SJCRH30 (cell line): Measurements from ENCODE around the gene PIM1. TPM values are rescaled to one million over a fixed set of nuclear protein-coding genes. Genes with fewer than 3 reads are reported as not detected.
"Not testable (repeated sequence)": the region's sequence is repeated elsewhere in the genome, so short reads cannot be mapped to it uniquely, and the experiment has no call there.

Source experiments
- DNase-seq, 2 experiments: peaks; one replicate each; pipeline ENCODE4 v3.0.0-alpha.2; 2015 to 2020
- H3K27ac ChIP-seq: fragments of 250-450 bp; sonication (Bioruptor Pico); 2 replicates; pipeline ENCODE4 v1.5.1; 2020; ENCODE audit warnings: mild to moderate bottlenecking, moderate library complexity
- H3K27me3 ChIP-seq: fragments of 250-450 bp; sonication (Bioruptor Pico); 2 replicates; pipeline ENCODE4 v1.5.1; 2020; ENCODE audit warnings: mild to moderate bottlenecking, moderate library complexity
- H3K36me3 ChIP-seq: fragments of 250-450 bp; sonication (Bioruptor Pico); 2 replicates; pipeline ENCODE4 v1.5.1; 2020; ENCODE audit warnings: mild to moderate bottlenecking, moderate library complexity
- H3K4me1 ChIP-seq: fragments of 250-450 bp; sonication (Bioruptor Pico); 2 replicates; pipeline ENCODE4 v1.5.1; 2020; ENCODE audit warnings: mild to moderate bottlenecking, moderate library complexity
- H3K4me3 ChIP-seq: fragments of 250-450 bp; sonication (Bioruptor Pico); 2 replicates; pipeline ENCODE4 v1.5.1; 2020; ENCODE audit warnings: mild to moderate bottlenecking, moderate library complexity
- H3K9me3 ChIP-seq: fragments of 250-450 bp; sonication (Bioruptor Pico); replicated peaks from 2 replicates; pipeline ENCODE4 v1.5.1; 2020; ENCODE audit warnings: mild to moderate bottlenecking, moderate library complexity
- total RNA-seq: library from RNA; depleted of rRNA; stranded (reverse); fragments of >200 nt; shearing (Covaris generic); gene quantifications from 2 replicates; pipeline ENCODE4 v1.2.3, GENCODE V29; 2014

PIM1 gene
- total RNA-seq, 1 experiment from 2014 or later, result 16.4 TPM

DNA sequence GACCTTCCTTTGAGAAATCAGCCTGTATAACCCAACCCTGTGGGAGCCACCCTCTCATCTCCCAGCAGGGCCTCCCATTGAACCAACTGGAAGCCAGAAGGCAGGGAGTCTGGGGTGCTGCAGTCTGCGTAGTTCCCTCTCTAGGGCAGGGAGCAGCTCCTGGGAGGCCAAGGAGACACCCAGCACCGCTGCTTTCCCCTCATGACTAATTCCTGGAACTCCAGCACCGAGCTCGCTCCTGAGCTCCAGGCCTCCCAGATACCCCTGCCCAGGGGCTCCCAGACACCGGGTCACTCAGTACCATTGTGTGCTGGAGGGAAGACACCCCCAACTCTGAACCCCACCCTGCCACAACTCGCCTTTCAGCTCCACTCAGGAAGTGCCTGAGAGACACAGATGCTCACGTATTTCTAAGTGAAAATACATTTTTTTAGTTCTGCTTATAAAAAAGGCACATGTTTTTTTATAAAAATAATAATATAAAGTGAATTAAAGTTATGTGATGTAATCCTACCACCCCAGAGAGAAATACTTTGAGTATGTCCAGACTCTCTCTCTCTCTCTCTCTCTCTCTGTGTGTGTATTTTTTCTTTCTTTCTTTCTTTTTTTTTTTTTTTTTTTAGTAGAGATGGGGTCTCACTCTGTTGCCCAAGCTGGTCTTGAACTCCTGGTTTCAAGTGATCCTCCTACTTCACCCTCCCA lies 17.5 kb downstream of the PIM1 start:
- Histone ChIP-seq H3K4me1 (no peaks in the 10 kb centered on the region), H3K27me3 (no peaks in the 10 kb centered on the region), H3K4me3 (no peak overlapping the region), H3K36me3 (no peaks in the 10 kb centered on the region), H3K27ac (no peak overlapping the region), H3K9me3 (no peaks in the 10 kb centered on the region)
- peak in 1 of 2 experiments; percentile 25 for DNase-seq

DNA sequence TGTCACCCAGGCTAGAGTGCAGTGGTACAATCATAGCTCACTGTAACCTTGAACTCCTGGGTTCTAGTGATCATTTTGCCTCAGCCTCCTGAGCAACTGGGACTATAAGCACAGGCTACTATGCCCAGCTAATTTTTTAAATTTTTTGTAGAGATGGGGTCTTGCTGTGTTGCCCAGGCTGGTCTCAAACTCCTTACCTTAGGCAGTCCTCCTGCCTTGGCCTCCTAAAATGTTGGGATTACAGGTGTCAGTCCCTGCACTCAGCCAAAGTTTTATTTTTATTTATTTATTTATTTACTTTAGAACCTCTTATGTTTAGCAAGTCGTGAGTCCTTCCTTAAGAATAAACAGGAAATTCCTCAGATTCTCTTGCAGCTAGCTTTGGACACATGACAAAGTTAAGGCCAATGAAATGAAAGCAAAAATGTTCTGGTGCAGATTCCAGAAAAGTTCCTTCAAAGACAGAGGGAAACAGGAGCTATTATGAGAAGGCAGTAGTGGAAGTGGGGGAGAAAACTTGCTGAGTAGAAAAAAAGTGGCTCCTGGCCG lies 19.1 kb downstream of the PIM1 start:
- no peak overlapping the region for H3K27ac ChIP-seq
- H3K4me1 ChIP-seq, result no peaks in the 10 kb centered on the region
- H3K27me3 ChIP-seq, result no peaks in the 10 kb centered on the region
- no peak for DNase-seq
- H3K9me3 ChIP-seq, result no peaks in the 10 kb centered on the region
- H3K36me3 ChIP-seq, result no peaks in the 10 kb centered on the region
- H3K4me3 ChIP-seq, result no peak overlapping the region

DNA sequence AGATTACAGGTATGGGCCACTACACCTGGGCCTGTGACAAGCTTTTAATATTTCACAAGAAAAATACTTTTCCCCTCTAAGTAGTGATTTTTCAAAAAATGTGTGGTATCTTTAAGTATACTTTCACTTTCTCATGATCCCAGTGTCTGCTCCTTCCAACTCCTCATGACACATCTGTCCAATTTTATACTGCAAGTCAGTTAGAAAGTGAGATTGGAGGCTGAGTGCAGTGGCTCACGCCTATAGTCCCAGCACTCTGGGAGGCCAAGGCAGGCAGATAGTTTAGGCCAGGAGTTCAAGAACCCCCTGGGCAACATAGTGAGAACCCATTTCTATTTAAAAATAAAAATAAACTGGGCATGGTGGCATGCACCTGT lies 20.2 kb downstream of the PIM1 start:
- H3K4me1 ChIP-seq, result peaks cover 5% of the 10 kb centered on the region; the same call in 1 of the 2 replicates
- H3K27ac ChIP-seq, result no peak overlapping the region
- H3K36me3 ChIP-seq, result no peaks in the 10 kb centered on the region
- H3K4me3 ChIP-seq, result no peak overlapping the region
- no peaks in the 10 kb centered on the region for H3K27me3 ChIP-seq
- H3K9me3 ChIP-seq, result no peaks in the 10 kb centered on the region
- DNase-seq, result no peak

DNA sequence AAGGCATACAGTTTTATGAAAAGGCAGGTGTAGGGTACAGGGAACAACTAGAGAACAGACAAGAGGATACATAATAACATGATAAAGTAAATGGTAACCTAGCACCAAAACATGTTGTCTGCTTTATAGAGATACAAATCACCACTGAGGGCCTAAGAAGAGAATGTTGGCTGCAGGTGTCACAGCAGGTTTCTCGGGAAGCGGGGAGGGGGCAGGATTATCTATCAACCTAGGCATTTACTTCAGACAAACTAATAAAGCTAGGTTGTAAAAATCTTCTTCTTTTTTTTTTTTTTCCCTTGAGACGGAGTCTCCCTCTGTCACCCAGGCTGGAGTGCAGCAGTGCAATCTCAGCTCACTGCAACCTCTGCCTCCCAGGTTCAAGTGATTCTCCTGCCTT lies 22.7 kb downstream of the PIM1 start:
- DNase-seq, result no peak
- Histone ChIP-seq H3K27me3 (no peaks in the 10 kb centered on the region), H3K4me3 (no peak overlapping the region), H3K36me3 (no peaks in the 10 kb centered on the region), H3K9me3 (no peaks in the 10 kb centered on the region), H3K4me1 (peaks cover 5% of the 10 kb centered on the region; the same call in 1 of the 2 replicates), H3K27ac (no peak overlapping the region)

DNA sequence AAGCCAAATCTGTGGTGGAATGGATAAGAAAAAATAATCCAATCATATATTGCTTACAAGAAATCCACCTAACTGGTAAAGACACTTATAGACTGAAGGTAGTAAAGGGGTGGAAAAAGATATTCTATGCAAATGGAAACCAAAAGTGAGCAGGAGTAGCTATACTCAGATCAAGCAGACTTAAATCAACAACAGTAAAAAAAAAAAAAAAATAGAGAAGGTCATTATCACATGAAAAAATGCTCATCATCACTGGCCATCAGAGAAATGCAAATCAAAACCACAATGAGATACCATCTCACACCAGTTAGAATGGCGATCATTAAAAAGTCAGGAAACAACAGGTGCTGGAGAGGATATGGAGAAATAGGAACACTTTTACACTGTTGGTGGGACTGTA lies 24.9 kb downstream of the PIM1 start:
- DNase-seq, H3K27ac ChIP-seq, H3K4me3 ChIP-seq, H3K4me1 ChIP-seq, H3K36me3 ChIP-seq, H3K9me3 ChIP-seq, H3K27me3 ChIP-seq: not testable (repeated sequence)

DNA sequence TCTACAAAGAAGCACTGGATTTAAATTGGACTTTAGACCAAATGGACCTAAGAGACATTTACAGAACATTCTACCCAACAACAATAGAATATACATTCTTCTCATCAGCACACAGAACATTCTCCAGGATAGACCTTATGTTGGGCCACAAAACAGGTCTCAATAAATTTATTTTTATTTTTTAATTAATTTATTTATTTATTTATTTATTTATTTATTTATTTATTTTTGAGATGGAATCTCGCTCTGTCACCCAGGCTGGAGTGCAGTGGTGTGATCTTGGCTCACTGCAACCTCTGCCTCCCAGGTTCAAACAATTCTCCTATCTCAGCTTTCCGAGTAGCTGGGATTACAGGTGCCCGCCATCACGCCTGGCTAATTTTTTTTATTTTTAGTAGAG lies 26.5 kb downstream of the PIM1 start:
- H3K27me3 ChIP-seq, H3K27ac ChIP-seq, H3K9me3 ChIP-seq, H3K36me3 ChIP-seq, H3K4me3 ChIP-seq, DNase-seq, H3K4me1 ChIP-seq: not testable (repeated sequence)

DNA sequence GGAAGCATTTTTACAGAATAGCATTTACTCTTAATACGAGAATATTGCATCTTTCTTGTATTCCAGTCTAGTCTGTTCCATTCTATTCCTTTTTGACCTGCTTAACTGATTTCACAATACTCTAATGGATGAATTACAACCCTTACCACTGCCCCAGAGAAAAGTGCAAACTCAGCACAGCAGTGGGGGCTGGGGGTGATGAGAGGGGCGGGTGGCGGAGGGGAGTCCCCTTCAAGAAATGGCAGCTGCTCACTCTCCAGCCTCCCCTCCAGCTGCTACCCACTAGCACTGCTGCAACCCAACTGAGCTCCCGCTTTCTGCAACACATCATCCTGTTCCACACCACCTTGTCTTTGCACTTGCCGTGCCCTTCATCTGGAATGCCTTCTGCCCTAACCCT lies 30.1 kb downstream of the PIM1 start:
- peaks cover 4% of the 10 kb centered on the region; the same call in 1 of the 2 replicates for H3K4me1 ChIP-seq
- H3K4me3 ChIP-seq, result no peak overlapping the region
- DNase-seq, result no peak
- no peak overlapping the region for H3K27ac ChIP-seq
- peaks cover 3% of the 10 kb centered on the region; the same call in 1 of the 2 replicates for H3K27me3 ChIP-seq
- no peaks in the 10 kb centered on the region for H3K9me3 ChIP-seq
- H3K36me3 ChIP-seq, result no peaks in the 10 kb centered on the region

DNA sequence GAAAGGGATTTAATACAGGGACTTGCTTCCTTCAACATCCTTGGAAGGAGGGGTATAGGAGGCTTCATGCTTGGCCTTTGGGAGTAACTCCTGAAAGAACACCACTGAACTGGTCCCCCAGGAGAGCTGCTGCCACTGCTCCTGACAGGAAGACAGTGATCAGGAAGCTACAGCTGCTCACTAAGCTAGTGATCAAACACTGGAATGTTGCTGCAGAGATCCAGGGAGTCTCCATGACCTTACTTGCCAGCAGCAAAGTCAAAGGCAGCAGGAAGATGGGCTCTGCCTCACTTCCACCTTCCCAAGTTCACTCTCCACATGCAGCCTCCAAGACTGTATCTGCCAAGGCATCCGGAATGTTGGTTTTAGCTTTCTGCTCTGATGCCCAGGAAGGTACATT lies 31.8 kb downstream of the PIM1 start:
- H3K27ac ChIP-seq, result no peak overlapping the region
- no peaks in the 10 kb centered on the region for H3K9me3 ChIP-seq
- no peak overlapping the region for H3K4me3 ChIP-seq
- peak; percentile 11 to 34 for DNase-seq
- peaks cover 4% of the 10 kb centered on the region; the same call in 1 of the 2 replicates for H3K4me1 ChIP-seq
- H3K27me3 ChIP-seq, result peaks cover 3% of the 10 kb centered on the region; the same call in 1 of the 2 replicates
- H3K36me3 ChIP-seq, result no peaks in the 10 kb centered on the region

DNA sequence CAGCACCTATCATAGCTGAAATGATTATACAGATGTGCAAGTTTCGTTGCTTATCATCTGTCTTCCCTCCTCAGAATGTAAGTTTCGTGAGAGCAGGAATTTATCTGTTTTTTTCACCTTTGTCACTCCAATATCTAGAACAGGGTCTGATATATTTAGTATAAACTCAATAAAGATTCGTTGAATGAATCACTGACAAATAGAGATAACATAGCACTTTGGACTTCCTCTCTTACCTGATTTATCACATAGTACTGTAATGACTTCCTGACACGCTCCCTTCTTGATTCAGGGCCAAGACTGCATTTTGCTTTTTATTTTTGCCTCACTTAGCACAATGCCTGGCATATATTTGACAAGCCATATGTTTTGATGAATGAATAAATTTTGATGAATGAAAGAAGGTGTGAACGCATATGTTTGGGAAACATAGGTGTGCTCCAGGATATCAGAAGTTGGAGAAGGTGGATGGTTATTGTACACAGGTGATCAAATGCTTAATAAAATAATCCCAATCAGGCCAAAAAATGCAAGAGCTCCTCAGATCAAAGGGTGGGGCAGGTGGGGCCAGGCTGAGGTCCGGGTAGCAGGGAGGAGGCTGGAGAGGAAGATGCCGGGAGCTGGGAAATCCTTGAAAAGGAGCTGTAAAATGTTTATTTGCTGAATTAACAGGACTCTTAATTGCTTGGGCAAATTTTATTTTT lies 33.0 kb downstream of the PIM1 start:
- Histone ChIP-seq H3K27ac (no peak overlapping the region), H3K4me1 (peaks cover 4% of the 10 kb centered on the region; the same call in 1 of the 2 replicates), H3K9me3 (no peaks in the 10 kb centered on the region), H3K36me3 (no peaks in the 10 kb centered on the region), H3K27me3 (peaks cover 3% of the 10 kb centered on the region; the same call in 1 of the 2 replicates), H3K4me3 (no peak overlapping the region)
- no peak for DNase-seq

DNA sequence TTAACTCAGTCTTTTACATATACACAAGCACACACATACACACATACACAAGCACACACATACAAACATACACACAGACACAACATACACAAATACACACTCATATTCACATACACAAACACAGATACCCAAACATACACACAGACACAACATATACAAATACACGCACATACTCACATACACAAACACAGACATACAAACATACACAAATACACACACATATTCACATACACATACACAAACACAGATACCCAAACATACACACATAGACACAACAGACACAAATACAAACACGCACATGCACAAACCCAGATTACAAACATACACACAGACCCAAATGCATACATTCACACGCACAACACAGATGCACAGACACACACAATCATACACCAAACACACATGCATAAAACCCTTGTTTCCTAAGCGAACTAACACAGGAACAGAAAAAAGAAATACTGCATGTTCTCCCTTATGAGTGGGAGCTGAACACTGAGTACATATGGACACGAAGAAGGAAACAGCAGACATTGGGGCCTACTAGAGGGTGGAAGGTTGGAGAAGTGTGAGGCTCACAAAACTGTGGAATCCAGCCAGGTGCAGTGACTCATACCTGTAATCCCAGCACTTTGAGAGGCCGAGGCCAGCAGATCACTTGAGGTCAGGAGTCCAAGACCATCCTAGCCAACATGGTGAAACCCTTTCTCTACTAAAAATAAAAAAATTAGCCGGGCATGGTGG lies 34.2 kb downstream of the PIM1 start:
- no peak for DNase-seq
- Histone ChIP-seq H3K4me3 (no peak overlapping the region), H3K4me1 (peaks cover 4% of the 10 kb centered on the region; the same call in 1 of the 2 replicates), H3K27me3 (peaks cover 3% of the 10 kb centered on the region; the same call in 1 of the 2 replicates), H3K27ac (no peak overlapping the region), H3K9me3 (no peaks in the 10 kb centered on the region), H3K36me3 (no peaks in the 10 kb centered on the region)

DNA sequence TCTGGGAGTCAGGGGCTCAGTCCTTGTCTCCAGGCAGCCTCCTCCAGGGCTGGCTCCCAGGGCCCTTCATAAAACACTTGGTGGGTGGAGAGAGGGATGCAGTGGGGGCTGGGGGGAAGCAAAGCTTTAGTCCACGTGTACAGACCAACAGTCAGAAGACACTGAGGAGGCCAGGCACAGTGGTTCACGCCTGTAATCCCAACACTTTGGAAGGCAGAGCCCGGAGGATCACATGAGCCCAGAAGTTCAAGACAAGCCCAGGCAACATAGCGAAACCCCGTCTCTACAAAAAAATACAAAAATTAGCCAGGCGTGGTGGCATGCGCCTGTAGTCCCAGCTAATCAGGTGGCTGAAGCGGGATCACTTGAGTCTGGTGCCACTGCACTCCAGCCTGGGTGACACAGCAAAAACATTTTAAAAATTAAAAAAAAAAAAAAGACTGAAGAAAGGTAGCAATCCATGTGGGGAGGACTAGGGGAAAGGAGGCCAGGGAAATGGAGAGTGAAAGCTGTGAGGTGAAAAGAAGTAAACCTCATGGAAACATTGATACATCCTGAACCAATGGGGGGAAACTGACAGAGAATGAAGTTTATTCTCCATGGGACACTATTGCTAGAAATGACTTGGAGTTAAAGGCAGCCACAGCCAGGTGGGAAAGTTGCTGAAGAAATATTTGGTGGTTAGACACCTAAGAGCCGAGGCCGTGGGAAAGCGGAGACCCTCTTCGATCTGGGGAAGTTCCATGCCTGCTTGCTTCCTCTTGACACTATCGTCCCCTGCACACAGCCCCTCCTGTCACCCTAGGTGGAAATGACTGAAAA lies 35.4 kb downstream of the PIM1 start:
- no peak overlapping the region for H3K27ac ChIP-seq
- no peak overlapping the region for H3K4me3 ChIP-seq
- peaks cover 4% of the 10 kb centered on the region; the same call in 1 of the 2 replicates for H3K4me1 ChIP-seq
- no peaks in the 10 kb centered on the region for H3K36me3 ChIP-seq
- H3K27me3 ChIP-seq, result peaks cover 3% of the 10 kb centered on the region; the same call in 1 of the 2 replicates
- DNase-seq, result no peak
- H3K9me3 ChIP-seq, result no peaks in the 10 kb centered on the region

DNA sequence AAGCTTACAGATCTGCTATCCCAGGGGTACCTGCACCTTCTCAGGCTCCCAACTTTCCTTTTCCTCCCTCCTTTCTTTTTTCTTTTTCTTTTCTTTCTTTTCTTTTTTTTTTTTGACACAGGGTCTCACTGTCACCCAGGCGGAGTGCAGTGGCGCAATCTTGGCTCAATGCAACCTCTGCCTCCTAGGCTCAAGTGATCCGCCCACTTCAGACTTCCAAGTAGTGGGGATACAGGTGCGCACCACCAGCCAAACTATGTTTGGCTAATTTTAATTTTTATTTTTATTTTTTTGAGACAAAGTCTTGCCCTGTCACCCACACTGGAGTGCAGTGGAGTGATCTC lies 36.0 kb downstream of the PIM1 start:
- DNase-seq, result no peak
- Histone ChIP-seq H3K27ac (no peak overlapping the region), H3K27me3 (peaks cover 1% of the 10 kb centered on the region; the same call in 1 of the 2 replicates), H3K36me3 (no peaks in the 10 kb centered on the region), H3K4me1 (peaks cover 4% of the 10 kb centered on the region; the same call in 1 of the 2 replicates), H3K4me3 (no peak overlapping the region), H3K9me3 (no peaks in the 10 kb centered on the region)

DNA sequence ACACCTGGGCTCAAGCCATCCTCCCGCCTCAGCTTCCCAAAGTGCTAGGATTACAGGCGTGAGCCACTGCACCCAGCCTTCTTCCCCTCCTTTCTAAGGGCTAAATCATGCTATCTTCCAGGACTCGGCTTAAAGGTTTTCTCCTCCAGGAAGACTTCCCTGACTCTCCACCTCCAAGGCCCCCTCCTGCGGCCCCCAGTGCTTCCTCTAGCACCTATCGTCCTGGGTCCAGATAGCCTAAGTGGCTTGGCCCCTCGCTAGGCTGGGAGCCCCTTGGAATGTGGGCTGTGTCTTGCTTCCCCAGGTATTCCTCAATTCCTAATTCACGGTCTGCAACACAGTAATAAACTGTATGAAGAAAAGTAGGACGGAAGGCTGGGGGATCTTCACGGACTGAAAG lies 36.7 kb downstream of the PIM1 start:
- Histone ChIP-seq H3K36me3 (no peaks in the 10 kb centered on the region), H3K4me1 (peaks cover 4% of the 10 kb centered on the region; the same call in 1 of the 2 replicates), H3K4me3 (no peak overlapping the region), H3K9me3 (no peaks in the 10 kb centered on the region), H3K27ac (no peak overlapping the region), H3K27me3 (no peaks in the 10 kb centered on the region; the same call in 1 of the 2 replicates)
- DNase-seq, result no peak

DNA sequence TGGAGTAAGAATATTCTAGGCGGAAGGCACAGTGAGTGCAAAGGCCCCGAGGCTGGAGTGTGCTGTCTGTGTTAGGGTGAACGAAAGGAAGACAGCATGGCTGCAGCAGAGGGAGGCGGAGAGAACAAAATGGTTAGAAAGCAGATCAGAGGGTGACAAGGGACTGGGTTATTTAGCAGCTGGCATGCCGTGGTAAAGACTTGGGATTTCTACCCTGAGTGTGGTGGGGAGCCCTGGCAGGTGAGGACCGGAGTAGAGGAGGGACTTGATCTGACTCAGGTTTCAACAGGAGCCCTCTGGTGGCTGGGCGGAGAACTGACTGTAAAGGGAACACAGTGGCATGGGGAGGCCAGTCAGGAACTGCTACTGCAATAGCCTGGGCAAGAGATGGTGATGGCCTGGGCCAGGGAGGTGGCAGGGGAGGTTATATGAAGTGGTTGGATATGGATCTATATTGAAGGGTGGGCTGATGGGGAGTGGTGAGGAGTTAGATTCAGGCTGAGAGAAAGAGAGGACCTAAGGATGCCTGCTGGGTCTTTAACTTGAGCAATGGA lies 38.0 kb downstream of the PIM1 start:
- Histone ChIP-seq H3K4me1 (peaks cover 4% of the 10 kb centered on the region; the same call in 1 of the 2 replicates), H3K36me3 (no peaks in the 10 kb centered on the region), H3K9me3 (no peaks in the 10 kb centered on the region), H3K27me3 (no peaks in the 10 kb centered on the region; the same call in 1 of the 2 replicates), H3K27ac (no peak overlapping the region), H3K4me3 (no peak overlapping the region)
- DNase-seq, result peak; percentile 84 to 91
